Nephron progenitor cell (in vitro differentiated cells): ENCODE measurements around the gene DZANK1.
A peak's percentile ranks its signal among the peaks of the same experiment; 100 is the strongest.

Source experiments
- DNase-seq: peaks from one replicate; pipeline ENCODE4 v3.0.0; 2021
- H3K27ac Mint-ChIP-seq: 2 replicates; pipeline ENCODE4 v1.8.0; 2021; ENCODE audit warnings: mild to moderate bottlenecking, moderate library complexity, mixed read lengths
- H3K27me3 Mint-ChIP-seq: 2 replicates; pipeline ENCODE4 v1.8.0; 2021; ENCODE audit warnings: mild to moderate bottlenecking, low read depth, mixed read lengths; ENCODE audit not compliant: poor library complexity
- H3K36me3 Mint-ChIP-seq: 2 replicates; pipeline ENCODE4 v1.8.0; 2021; ENCODE audit warnings: low read depth, mixed read lengths
- H3K4me1 Mint-ChIP-seq: 2 replicates; pipeline ENCODE4 v1.8.0; 2021; ENCODE audit warnings: mixed read lengths
- H3K4me3 Mint-ChIP-seq: 2 replicates; pipeline ENCODE4 v1.8.0; 2021; ENCODE audit warnings: mild to moderate bottlenecking, moderate library complexity, mixed read lengths
- H3K9me3 Mint-ChIP-seq: 2 replicates; pipeline ENCODE4 v1.8.0; 2021; ENCODE audit warnings: mild to moderate bottlenecking, moderate library complexity, mixed read lengths
- CTCF ChIP-seq: fragments of 200-600 bp; sonication (generic); IDR thresholded peaks from 2 replicates; pipeline ENCODE4 v1.5.0; 2021; ENCODE audit warnings: antibody characterized with exemption

The DZANK1 gene

GRCh38 chr20:18465536-18466200 lies 1.2 kb downstream of the DZANK1 start:
- H3K36me3 Mint-ChIP-seq = no peaks in the 10 kb centered on the region
- H3K4me3 Mint-ChIP-seq = peak overlapping the region; percentile 97
- H3K9me3 Mint-ChIP-seq = no peaks in the 10 kb centered on the region
- TF ChIP-seq CTCF = no peak
- peaks cover 39% of the 10 kb centered on the region for H3K4me1 Mint-ChIP-seq
- no peak overlapping the region for H3K27ac Mint-ChIP-seq
- DNase-seq = no peak
- H3K27me3 Mint-ChIP-seq = peaks cover 7% of the 10 kb centered on the region

- no peaks in the 10 kb centered on the region for H3K27me3 Mint-ChIP-seq
- TF ChIP-seq CTCF = no peak
- peaks cover 16% of the 10 kb centered on the region for H3K9me3 Mint-ChIP-seq
- H3K4me3 Mint-ChIP-seq = no peak overlapping the region
- H3K36me3 Mint-ChIP-seq = peaks cover 31% of the 10 kb centered on the region
- no peak for DNase-seq
- H3K4me1 Mint-ChIP-seq = no peaks in the 10 kb centered on the region
- no peak overlapping the region for H3K27ac Mint-ChIP-seq
These were observed 10.2 kb downstream of the DZANK1 start for GRCh38 chr20:18456600-18456999.

- H3K4me1 Mint-ChIP-seq = no peaks in the 10 kb centered on the region
- H3K27me3 Mint-ChIP-seq = peaks cover 5% of the 10 kb centered on the region
- no peaks in the 10 kb centered on the region for H3K9me3 Mint-ChIP-seq
- no peak for DNase-seq
- H3K27ac Mint-ChIP-seq = peak overlapping the region; percentile 15
- H3K36me3 Mint-ChIP-seq = no peaks in the 10 kb centered on the region
- no peak overlapping the region for H3K4me3 Mint-ChIP-seq
- TF ChIP-seq CTCF = no peak
These were observed 22.9 kb downstream of the DZANK1 start for GRCh38 chr20:18443886-18444285.

- Mint-ChIP-seq H3K27ac (no peak overlapping the region), H3K4me3 (no peak overlapping the region), H3K27me3 (peaks cover 5% of the 10 kb centered on the region), H3K36me3 (no peaks in the 10 kb centered on the region), H3K9me3 (no peaks in the 10 kb centered on the region), H3K4me1 (no peaks in the 10 kb centered on the region)
- no peak for TF ChIP-seq CTCF
- DNase-seq = no peak
These were observed 26.4 kb downstream of the DZANK1 start for GRCh38 chr20:18440403-18440802.

GRCh38 chr20:18436847-18437246 lies 30.0 kb downstream of the DZANK1 start:
- Mint-ChIP-seq H3K4me3 (no peak overlapping the region), H3K4me1 (no peaks in the 10 kb centered on the region), H3K36me3 (peaks cover 10% of the 10 kb centered on the region), H3K27ac (no peak overlapping the region), H3K9me3 (no peaks in the 10 kb centered on the region), H3K27me3 (peaks cover 3% of the 10 kb centered on the region)
- no peak for DNase-seq
- no peak for TF ChIP-seq CTCF

- peaks cover 28% of the 10 kb centered on the region for H3K36me3 Mint-ChIP-seq
- H3K27ac Mint-ChIP-seq = no peak overlapping the region
- DNase-seq = no peak
- no peak overlapping the region for H3K4me3 Mint-ChIP-seq
- H3K4me1 Mint-ChIP-seq = peaks cover 5% of the 10 kb centered on the region
- no peaks in the 10 kb centered on the region for H3K9me3 Mint-ChIP-seq
- peaks cover 3% of the 10 kb centered on the region for H3K27me3 Mint-ChIP-seq
- TF ChIP-seq CTCF = no peak
These were observed 35.6 kb downstream of the DZANK1 start for GRCh38 chr20:18431206-18431605.
